SK-N-SH (cell line): ENCODE data around the gene CATSPER3. TPM values are rescaled to one million over a fixed set of nuclear protein-coding genes. Genes with fewer than 3 reads are reported as not detected.

Experiments used
- CTCF ChIA-PET: fragments of 300-600, 350-600 bp; formaldehyde crosslinking; extraction: SDS; loops from one replicate; lab custom pipeline; 2021; lab: Yijun Ruan, JAX
- POLR2A ChIA-PET: fragments of 350-600 bp; sonication (Branson Sonifier 250); formaldehyde crosslinking; extraction: SDS; loops from one replicate; lab custom pipeline; 2020; ENCODE audit warnings: antibody characterized with exemption, inconsistent platforms; lab: Yijun Ruan, JAX
- DNase-seq: peaks from one replicate; pipeline ENCODE4 v3.0.0; 2012
- H2AFZ ChIP-seq: fragments of 200-600 bp; sonication (generic); 2 replicates; pipeline ENCODE4 v1.8.1; 2016; ENCODE audit warnings: antibody characterized with exemption, mild to moderate bottlenecking, low read depth
- H3F3A ChIP-seq: fragments of 200-600 bp; sonication (generic); replicated peaks from 2 replicates; pipeline ENCODE3; 2016; ENCODE audit warnings: antibody characterized with exemption, mild to moderate bottlenecking; ENCODE audit not compliant: insufficient read depth
- H3K27ac ChIP-seq, 2 experiments: fragments of 200-500 bp in 1 of 2; fragments of 200-600 bp in 1 of 2; sonication (Bioruptor generic) in 1 of 2; sonication (generic), shearing (Covaris generic) in 1 of 2; 2 replicates each; pipeline versions ENCODE4 v1.5.1 to v1.6.1; 2014 to 2016; ENCODE audit warnings: low read depth in 2 of 2, inconsistent platforms in 1 of 2, low read length in 1 of 2, mild to moderate bottlenecking in 1 of 2, mixed read lengths in 1 of 2
- H3K27me3 ChIP-seq: fragments of 200-600 bp; sonication (generic), shearing (Covaris generic); 2 replicates; pipeline ENCODE4 v1.6.1; 2016; ENCODE audit warnings: mixed run types; ENCODE audit not compliant: insufficient read depth
- H3K36me3 ChIP-seq, 2 experiments: fragments of 200-500 bp in 1 of 2; fragments of 200-600 bp in 1 of 2; sonication (Bioruptor generic) in 1 of 2; sonication (generic) in 1 of 2; replicated peaks in 1 of 2; 2 replicates each; pipeline versions ENCODE3 to v1.5.1; 2014 to 2016; ENCODE audit warnings: low read length in 1 of 2, mild to moderate bottlenecking in 1 of 2; ENCODE audit not compliant: insufficient read depth in 2 of 2, control insufficient read depth in 1 of 2
- H3K4me1 ChIP-seq, 2 experiments: fragments of 200-500 bp in 1 of 2; fragments of 200-600 bp in 1 of 2; sonication (Bioruptor generic) in 1 of 2; sonication (generic), shearing (Covaris generic) in 1 of 2; 2 replicates each; pipeline versions ENCODE4 v1.5.1 to v1.6.1; 2014 to 2016; ENCODE audit warnings: low read depth in 1 of 2, low read length in 1 of 2, mixed run types in 1 of 2; ENCODE audit not compliant: insufficient read depth in 2 of 2, control insufficient read depth in 1 of 2
- H3K4me2 ChIP-seq: fragments of 200-600 bp; sonication (generic), shearing (Covaris generic); 2 replicates; pipeline ENCODE4 v1.6.1; 2017; ENCODE audit warnings: mixed run types
- H3K4me3 ChIP-seq, 2 experiments: fragments of 200-500 bp in 1 of 2; fragments of 200-600 bp in 1 of 2; sonication (Bioruptor generic) in 1 of 2; sonication (generic), shearing (Covaris generic) in 1 of 2; 2 replicates each; pipeline versions ENCODE4 v1.5.1 to v1.8.1; 2014 to 2016; ENCODE audit warnings: low read depth in 2 of 2, inconsistent platforms in 1 of 2, low read length in 1 of 2, mild to moderate bottlenecking in 1 of 2, mixed read lengths in 1 of 2, moderate library complexity in 1 of 2
- H3K79me2 ChIP-seq: fragments of 200-600 bp; sonication (generic); 2 replicates; pipeline ENCODE4 v1.8.1; 2017; ENCODE audit warnings: mild to moderate bottlenecking; ENCODE audit not compliant: insufficient read depth
- H3K9ac ChIP-seq: fragments of 200-600 bp; sonication (generic); 2 replicates; pipeline ENCODE4 v1.6.1; 2017; ENCODE audit warnings: mixed run types
- H3K9me2 ChIP-seq: fragments of 200-600 bp; sonication (generic); 2 replicates; pipeline ENCODE4 v1.6.1; 2017; ENCODE audit warnings: mixed run types
- H3K9me3 ChIP-seq: fragments of 200-600 bp; sonication (generic); 2 replicates; pipeline ENCODE4 v1.6.1; 2017; ENCODE audit warnings: mixed run types, mild to moderate bottlenecking, moderate library complexity
- H4K20me1 ChIP-seq: fragments of 200-600 bp; sonication (generic); 2 replicates; pipeline ENCODE4 v1.6.1; 2017; ENCODE audit warnings: mild to moderate bottlenecking, mixed run types; ENCODE audit not compliant: insufficient read depth
- EZH2phosphoT487 ChIP-seq: fragments of 200-600 bp; sonication (generic); IDR thresholded peaks from 2 replicates; pipeline ENCODE4 v1.6.1; 2017; ENCODE audit warnings: low read depth, mixed run types, mild to moderate bottlenecking, antibody characterized with exemption, moderate library complexity, borderline replicate concordance
- FOSL2 ChIP-seq: IDR thresholded peaks from 2 replicates; pipeline ENCODE4 v1.4.0; 2012; ENCODE audit warnings: low read depth, mild to moderate bottlenecking, moderate library complexity, borderline replicate concordance
- FOXJ3 ChIP-seq: sonication (generic); formaldehyde crosslinking; IDR thresholded peaks from 2 replicates; pipeline ENCODE4 v1.5.1; 2020; ENCODE audit warnings: mild to moderate bottlenecking, missing genetic modification reagents
- FOXM1 ChIP-seq: IDR thresholded peaks from 2 replicates; pipeline ENCODE4 v1.4.0; 2012; ENCODE audit warnings: low read depth, mild to moderate bottlenecking
- JUND ChIP-seq: IDR thresholded peaks from 2 replicates; pipeline ENCODE4 v1.4.0; 2012
- MEF2A ChIP-seq: IDR thresholded peaks from 2 replicates; pipeline ENCODE4 v1.4.0; 2012; ENCODE audit warnings: low read depth, borderline replicate concordance
- NRF1 ChIP-seq: IDR thresholded peaks from 2 replicates; pipeline ENCODE4 v1.6.1; 2012; ENCODE audit warnings: low read depth, mild to moderate bottlenecking, low read length
- RCOR1 ChIP-seq: fragments of 150-350 bp; IDR thresholded peaks from 2 replicates; pipeline ENCODE4 v1.6.1; 2017; ENCODE audit warnings: antibody characterized with exemption, low read length
- REST ChIP-seq: IDR thresholded peaks from 2 replicates; pipeline ENCODE4 v1.6.1; 2012; ENCODE audit warnings: mild to moderate bottlenecking, low read depth, low read length, moderate library complexity
- RFX5 ChIP-seq: IDR thresholded peaks from 2 replicates; pipeline ENCODE4 v1.6.1; 2012; ENCODE audit warnings: mild to moderate bottlenecking, improper control_type of control experiment, low read length
- RXRA ChIP-seq: IDR thresholded peaks from 2 replicates; pipeline ENCODE4 v1.4.0; 2012; ENCODE audit warnings: low read depth, mild to moderate bottlenecking, borderline replicate concordance
- SIN3A ChIP-seq: IDR thresholded peaks from 2 replicates; pipeline ENCODE4 v1.6.1; 2012; ENCODE audit warnings: low read depth, mild to moderate bottlenecking, low read length, moderate library complexity, borderline replicate concordance
- SMC3 ChIP-seq: IDR thresholded peaks from 2 replicates; pipeline ENCODE4 v1.6.1; 2012; ENCODE audit warnings: low read depth, low read length, improper control_type of control experiment
- TAF1 ChIP-seq: IDR thresholded peaks from 2 replicates; pipeline ENCODE4 v1.6.1; 2012; ENCODE audit warnings: low read depth, mild to moderate bottlenecking, low read length, moderate library complexity, borderline replicate concordance
- TCF12 ChIP-seq: IDR thresholded peaks from 2 replicates; pipeline ENCODE4 v1.4.0; 2012
- TEAD4 ChIP-seq: IDR thresholded peaks from 2 replicates; pipeline ENCODE4 v1.4.0; 2012; ENCODE audit warnings: mild to moderate bottlenecking, borderline replicate concordance; ENCODE audit not compliant: insufficient read depth
- USF2 ChIP-seq: fragments of 150-350 bp; IDR thresholded peaks from 2 replicates; pipeline ENCODE4 v1.6.1; 2017; ENCODE audit warnings: antibody characterized with exemption, low read length, low read depth, borderline replicate concordance
- YY1 ChIP-seq: IDR thresholded peaks from 2 replicates; pipeline ENCODE4 v1.4.0; 2012; ENCODE audit warnings: low read depth, mild to moderate bottlenecking
- ZBTB33 ChIP-seq: IDR thresholded peaks from 2 replicates; pipeline ENCODE4 v1.4.0; 2012; ENCODE audit warnings: low read depth, borderline replicate concordance
- WGBS: methylation state at CpG from one replicate; pipeline ENCODE4 v1.1.6; 2017; ENCODE audit warnings: low lambda C conversion rate; 5-methylcytosine and 5-hydroxymethylcytosine counted together
- polyA plus RNA-seq, 3 experiments: library from polyadenylated mRNA; depleted of rRNA; stranded (reverse); fragments of >200 nt; gene quantifications; 2 replicates each; pipeline ENCODE4 v1.2.3, GENCODE V29; 2012

The CATSPER3 gene
- polyA plus RNA-seq, 1 of the 3 experiments (the other 2 are of a cell fraction): 0.26 TPM

GRCh38 chr5:134920848-134921575 is 46.7 kb upstream of the CATSPER3 start:
- no peak overlapping the region for H3K4me2 ChIP-seq
- H3K4me1 ChIP-seq: peaks cover 0 to 3% of the 10 kb centered on the region in 2 experiments; a peak in 1 of 4 replicates
- H4K20me1 ChIP-seq: no peaks in the 10 kb centered on the region
- H3K36me3 ChIP-seq: peaks cover 0 to 21% of the 10 kb centered on the region in 2 experiments
- H3K27ac ChIP-seq: no peak overlapping the region
- H3K9me3 ChIP-seq: no peaks in the 10 kb centered on the region
- H3K9ac ChIP-seq: no peak overlapping the region
- no peak overlapping the region for H3K4me3 ChIP-seq
- 97% methylated on average over 9 of the region's 9 CpGs for WGBS
- CTCF ChIA-PET: interaction anchor here (0.9 to 1.8 kb wide), 5 partner anchors 9 to 17 kb away, joined by 3 to 4 read pairs (median 4); partner anchors contain the start of gene PCBD2
- no peaks in the 10 kb centered on the region for H3K79me2 ChIP-seq
- TF ChIP-seq FOXM1 (no peak), SMC3 (no peak), JUND (no peak), TAF1 (no peak), RCOR1 (no peak)
- TF ChIP-seq, all 33 proteins: peak for 0
- H3F3A ChIP-seq: no peaks in the 10 kb centered on the region
- POLR2A ChIA-PET: no interaction called here
- no peak overlapping the region for H2AFZ ChIP-seq
- no peaks in the 10 kb centered on the region for H3K27me3 ChIP-seq
- no peak for DNase-seq
- no peaks in the 10 kb centered on the region for H3K9me2 ChIP-seq

GRCh38 chr5:134932508-134932907 is 35.2 kb upstream of the CATSPER3 start:
- Histone ChIP-seq H2AFZ (no peak overlapping the region), H3F3A (no peaks in the 10 kb centered on the region), H3K27ac (no peak overlapping the region), H3K27me3 (no peaks in the 10 kb centered on the region), H3K9me3 (no peaks in the 10 kb centered on the region), H3K4me3 (no peak overlapping the region), H3K9ac (no peak overlapping the region), H3K9me2 (no peaks in the 10 kb centered on the region), H3K36me3 (peaks cover 9 to 17% of the 10 kb centered on the region in 2 experiments), H3K4me1 (peaks cover 0 to 10% of the 10 kb centered on the region in 2 experiments; a peak in 2 of 4 replicates), H3K4me2 (no peak overlapping the region), H4K20me1 (no peaks in the 10 kb centered on the region), H3K79me2 (no peaks in the 10 kb centered on the region)
- no peak for DNase-seq
- 92% methylated on average over 3 of the region's 3 CpGs for WGBS
- CTCF ChIA-PET: interaction anchor here (1.6 to 2.0 kb wide), 2 partner anchors 14 to 28 kb away, joined by 4 to 11 read pairs; partner anchors contain the start of gene PCBD2
- TF ChIP-seq RFX5 (no peak), MEF2A (no peak), USF2 (no peak), FOSL2 (no peak), NRF1 (no peak), TCF12 (no peak), RCOR1 (no peak), REST (no peak), FOXJ3 (no peak), ZBTB33 (no peak), EZH2phosphoT487 (no peak), YY1 (no peak), SIN3A (no peak), TEAD4 (no peak), RXRA (no peak)
- POLR2A ChIA-PET: interaction anchor here (0.6 kb wide), 1 partner anchor 10 kb away, joined by 3 read pairs; no protein-coding TSS in a partner anchor
